H1 (cell line): ENCODE measurements around the gene COL11A2.

Experiments used
- ATF3 ChIP-seq: IDR thresholded peaks from 2 replicates; pipeline ENCODE4 v1.6.1; 2011; ENCODE audit warnings: low read depth, mild to moderate bottlenecking, low read length; ENCODE audit not compliant: insufficient read depth
- CEBPB ChIP-seq: IDR thresholded peaks from 2 replicates; pipeline ENCODE4 v1.6.1; 2012; ENCODE audit warnings: low read depth, low read length
- EGR1 ChIP-seq: IDR thresholded peaks from 2 replicates; pipeline ENCODE4 v1.6.1; 2011; ENCODE audit warnings: low read depth, low read length, borderline replicate concordance
- EZH2 ChIP-seq: fragments of 200-600 bp; sonication (generic); IDR thresholded peaks from 2 replicates; pipeline ENCODE4 v1.7.1; 2012; ENCODE audit warnings: low read depth, mild to moderate bottlenecking, moderate library complexity, low read length, inconsistent platforms; ENCODE audit not compliant: severe bottlenecking
- POLR2A ChIP-seq, 2 experiments: IDR thresholded peaks; 1 replicate in 1 of 2; 2 replicates in 1 of 2; pipeline ENCODE4 v1.6.1; 2011; ENCODE audit warnings: low read depth in 2 of 2, low read length in 2 of 2, mild to moderate bottlenecking in 2 of 2; ENCODE audit errors: control extremely low read depth in 1 of 2
- RAD21 ChIP-seq, 2 experiments: IDR thresholded peaks in 1 of 2; conservative IDR thresholded peaks in 1 of 2; 2 replicates each; pipeline ENCODE4 v1.6.1; 2011; ENCODE audit warnings: low read depth in 2 of 2, low read length in 2 of 2, improper control_type of control experiment in 1 of 2, inconsistent platforms in 1 of 2, mild to moderate bottlenecking in 1 of 2, moderate library complexity in 1 of 2
- SIX5 ChIP-seq: IDR thresholded peaks from 2 replicates; pipeline ENCODE4 v1.6.1; 2011; ENCODE audit warnings: mild to moderate bottlenecking, low read depth, low read length
- TAF1 ChIP-seq: IDR thresholded peaks from 2 replicates; pipeline ENCODE4 v1.6.1; 2011; ENCODE audit warnings: mild to moderate bottlenecking, low read depth, low read length

- TF ChIP-seq SIX5 = no peak
- no peak for TF ChIP-seq EGR1
- no peak for TF ChIP-seq CEBPB
- no peak for TF ChIP-seq EZH2
- no peak for TF ChIP-seq RAD21 (IDR thresholded peaks at IDR 0.05 in 1 of 2, conservative IDR thresholded peaks at IDR 0.05 in 1 of 2; ENCODE audit: low read depth in 2 of 2, low read length in 2 of 2)
- TF ChIP-seq POLR2A (IDR thresholded peaks at IDR 0.05; ENCODE audit: control extremely low read depth in 1 of 2, low read depth in 2 of 2, low read length in 2 of 2) = no peak
- TF ChIP-seq TAF1 = no peak
- TF ChIP-seq ATF3 = no peak
Measured at GRCh38 chr6:33169291-33170175, 22.7 kb downstream of the COL11A2 start.
